ENCODE data around the gene MAGEA9B. TPM values are rescaled to one million over a fixed set of nuclear protein-coding genes. Genes with fewer than 3 reads are reported as not detected.
"Not testable (repeated sequence)": the region's sequence is repeated elsewhere in the genome, so short reads cannot be mapped to it uniquely, and the experiment has no call there.

MAGEA9B gene
- total RNA-seq, result not detected
- long read RNA-seq, result 0 reads

GRCh38 chrX:149587359-149587758 is at the start of gene MAGEA9B:
MAGEA9B (minus strand) TSS chrX:149587459; CDS start chrX:149583179, 4,280 bp downstream.
- DNase-seq (ENCODE audit: low spot score); intact Hi-C loops (cut with DNase I): not testable (repeated sequence)

- DNase-seq (ENCODE audit: low spot score), result no peak
- intact Hi-C loops (cut with DNase I), result no loop called here
These were observed 46.3 kb upstream of the MAGEA9B start for GRCh38 chrX:149633511-149633910.

GRCh38 chrX:149631234-149632165 is 44.2 kb upstream of the MAGEA9B start, which contains the start of gene TMEM185A:
TMEM185A (minus strand) TSS chrX:149631792; CDS start chrX:149631580, 212 bp downstream.
- DNase-seq (ENCODE audit: low spot score), result peak; percentile 84
- intact Hi-C loops (cut with DNase I), result loop anchor here (2.0 kb wide), 1 partner anchor 91 kb away; the partner anchor contains the start of gene EOLA1

GRCh38 chrX:149630681-149631233 is 43.5 kb upstream of the MAGEA9B start:
- intact Hi-C loops (cut with DNase I), result loop anchor here (2.0 kb wide), 1 partner anchor 90 kb away; the partner anchor contains the start of gene EOLA1
- no peak for DNase-seq (ENCODE audit: low spot score)

- DNase-seq (ENCODE audit: low spot score), result no peak
- intact Hi-C loops (cut with DNase I), result loop anchor here (2.0 kb wide), 1 partner anchor 89 kb away; the partner anchor contains the start of gene EOLA1
These were observed 42.6 kb upstream of the MAGEA9B start for GRCh38 chrX:149629730-149630387.

GRCh38 chrX:149628768-149629167 is 41.5 kb upstream of the MAGEA9B start:
- intact Hi-C loops (cut with DNase I), result no loop called here
- DNase-seq (ENCODE audit: low spot score), result no peak

GRCh38 chrX:149628280-149628679 is 41.0 kb upstream of the MAGEA9B start:
- intact Hi-C loops (cut with DNase I), result no loop called here
- DNase-seq (ENCODE audit: low spot score), result no peak

- intact Hi-C loops (cut with DNase I); DNase-seq (ENCODE audit: low spot score): not testable (repeated sequence)
These were observed 39.6 kb upstream of the MAGEA9B start for GRCh38 chrX:149626829-149627228.

- intact Hi-C loops (cut with DNase I); DNase-seq (ENCODE audit: low spot score): not testable (repeated sequence)
These were observed 32.4 kb upstream of the MAGEA9B start for GRCh38 chrX:149619662-149620061.

GRCh38 chrX:149618871-149619270 is 31.6 kb upstream of the MAGEA9B start:
- intact Hi-C loops (cut with DNase I), result no loop called here
- no peak for DNase-seq (ENCODE audit: low spot score)

GRCh38 chrX:149611623-149612175 is 24.4 kb upstream of the MAGEA9B start:
- intact Hi-C loops (cut with DNase I), result no loop called here
- DNase-seq (ENCODE audit: low spot score), result no peak

GRCh38 chrX:149610511-149610910 is 23.3 kb upstream of the MAGEA9B start:
- intact Hi-C loops (cut with DNase I), result no loop called here
- DNase-seq (ENCODE audit: low spot score), result no peak

- intact Hi-C loops (cut with DNase I), result no loop called here
- DNase-seq (ENCODE audit: low spot score), result no peak
These were observed 20.4 kb upstream of the MAGEA9B start for GRCh38 chrX:149607699-149608098.

- intact Hi-C loops (cut with DNase I); DNase-seq (ENCODE audit: low spot score): not testable (repeated sequence)
These were observed 18.1 kb upstream of the MAGEA9B start for GRCh38 chrX:149605248-149605885.

GRCh38 chrX:149598603-149599002 is 11.3 kb upstream of the MAGEA9B start:
- DNase-seq (ENCODE audit: low spot score); intact Hi-C loops (cut with DNase I): not testable (repeated sequence)

GRCh38 chrX:149595943-149596342 is 8.7 kb upstream of the MAGEA9B start:
- intact Hi-C loops (cut with DNase I); DNase-seq (ENCODE audit: low spot score): not testable (repeated sequence)

GRCh38 chrX:149595214-149595613 is 8.0 kb upstream of the MAGEA9B start, which contains the start of gene HSFX2:
HSFX2 (minus strand) TSS chrX:149595314; CDS start chrX:149594700, 614 bp downstream.
- intact Hi-C loops (cut with DNase I); DNase-seq (ENCODE audit: low spot score): not testable (repeated sequence)

GRCh38 chrX:149590993-149591392 is 3.7 kb upstream of the MAGEA9B start:
- intact Hi-C loops (cut with DNase I), result not testable (repeated sequence)

GRCh38 chrX:149585631-149586030 is 1.6 kb downstream of the MAGEA9B start:
- intact Hi-C loops (cut with DNase I), result not testable (repeated sequence)

More at GRCh38 chrX:149590993-149591392, 3.7 kb upstream of the MAGEA9B start:
- not testable (repeated sequence) for DNase-seq (ENCODE audit: low spot score)

More at GRCh38 chrX:149585631-149586030, 1.6 kb downstream of the MAGEA9B start:
- DNase-seq (ENCODE audit: low spot score), result not testable (repeated sequence)

Measured in cardiac septum (tissue), 1 donor.